SK-N-SH (cell line): ENCODE data around the gene PRKN. TPM values are rescaled to one million over a fixed set of nuclear protein-coding genes. Genes with fewer than 3 reads are reported as not detected.

Experiments
- CTCF ChIA-PET: fragments of 300-600, 350-600 bp; formaldehyde crosslinking; extraction: SDS; loops from one replicate; lab custom pipeline; 2021; lab: Yijun Ruan, JAX
- POLR2A ChIA-PET: fragments of 350-600 bp; sonication (Branson Sonifier 250); formaldehyde crosslinking; extraction: SDS; loops from one replicate; lab custom pipeline; 2020; ENCODE audit warnings: antibody characterized with exemption, inconsistent platforms; lab: Yijun Ruan, JAX
- DNase-seq: peaks from one replicate; pipeline ENCODE4 v3.0.0; 2012
- H2AFZ ChIP-seq: fragments of 200-600 bp; sonication (generic); 2 replicates; pipeline ENCODE4 v1.8.1; 2016; ENCODE audit warnings: antibody characterized with exemption, mild to moderate bottlenecking, low read depth
- H3F3A ChIP-seq: fragments of 200-600 bp; sonication (generic); replicated peaks from 2 replicates; pipeline ENCODE3; 2016; ENCODE audit warnings: antibody characterized with exemption, mild to moderate bottlenecking; ENCODE audit not compliant: insufficient read depth
- H3K27ac ChIP-seq, 2 experiments: fragments of 200-500 bp in 1 of 2; fragments of 200-600 bp in 1 of 2; sonication (Bioruptor generic) in 1 of 2; sonication (generic), shearing (Covaris generic) in 1 of 2; 2 replicates each; pipeline versions ENCODE4 v1.5.1 to v1.6.1; 2014 to 2016; ENCODE audit warnings: low read depth in 2 of 2, inconsistent platforms in 1 of 2, low read length in 1 of 2, mild to moderate bottlenecking in 1 of 2, mixed read lengths in 1 of 2
- H3K27me3 ChIP-seq: fragments of 200-600 bp; sonication (generic), shearing (Covaris generic); 2 replicates; pipeline ENCODE4 v1.6.1; 2016; ENCODE audit warnings: mixed run types; ENCODE audit not compliant: insufficient read depth
- H3K36me3 ChIP-seq, 2 experiments: fragments of 200-500 bp in 1 of 2; fragments of 200-600 bp in 1 of 2; sonication (Bioruptor generic) in 1 of 2; sonication (generic) in 1 of 2; replicated peaks in 1 of 2; 2 replicates each; pipeline versions ENCODE3 to v1.5.1; 2014 to 2016; ENCODE audit warnings: low read length in 1 of 2, mild to moderate bottlenecking in 1 of 2; ENCODE audit not compliant: insufficient read depth in 2 of 2, control insufficient read depth in 1 of 2
- H3K4me1 ChIP-seq, 2 experiments: fragments of 200-500 bp in 1 of 2; fragments of 200-600 bp in 1 of 2; sonication (Bioruptor generic) in 1 of 2; sonication (generic), shearing (Covaris generic) in 1 of 2; 2 replicates each; pipeline versions ENCODE4 v1.5.1 to v1.6.1; 2014 to 2016; ENCODE audit warnings: low read depth in 1 of 2, low read length in 1 of 2, mixed run types in 1 of 2; ENCODE audit not compliant: insufficient read depth in 2 of 2, control insufficient read depth in 1 of 2
- H3K4me2 ChIP-seq: fragments of 200-600 bp; sonication (generic), shearing (Covaris generic); 2 replicates; pipeline ENCODE4 v1.6.1; 2017; ENCODE audit warnings: mixed run types
- H3K4me3 ChIP-seq, 2 experiments: fragments of 200-500 bp in 1 of 2; fragments of 200-600 bp in 1 of 2; sonication (Bioruptor generic) in 1 of 2; sonication (generic), shearing (Covaris generic) in 1 of 2; 2 replicates each; pipeline versions ENCODE4 v1.5.1 to v1.8.1; 2014 to 2016; ENCODE audit warnings: low read depth in 2 of 2, inconsistent platforms in 1 of 2, low read length in 1 of 2, mild to moderate bottlenecking in 1 of 2, mixed read lengths in 1 of 2, moderate library complexity in 1 of 2
- H3K79me2 ChIP-seq: fragments of 200-600 bp; sonication (generic); 2 replicates; pipeline ENCODE4 v1.8.1; 2017; ENCODE audit warnings: mild to moderate bottlenecking; ENCODE audit not compliant: insufficient read depth
- H3K9ac ChIP-seq: fragments of 200-600 bp; sonication (generic); 2 replicates; pipeline ENCODE4 v1.6.1; 2017; ENCODE audit warnings: mixed run types
- H3K9me2 ChIP-seq: fragments of 200-600 bp; sonication (generic); 2 replicates; pipeline ENCODE4 v1.6.1; 2017; ENCODE audit warnings: mixed run types
- H3K9me3 ChIP-seq: fragments of 200-600 bp; sonication (generic); 2 replicates; pipeline ENCODE4 v1.6.1; 2017; ENCODE audit warnings: mixed run types, mild to moderate bottlenecking, moderate library complexity
- H4K20me1 ChIP-seq: fragments of 200-600 bp; sonication (generic); 2 replicates; pipeline ENCODE4 v1.6.1; 2017; ENCODE audit warnings: mild to moderate bottlenecking, mixed run types; ENCODE audit not compliant: insufficient read depth
- CHD2 ChIP-seq: fragments of 150-350 bp; IDR thresholded peaks from 2 replicates; pipeline ENCODE4 v1.6.1; 2018; ENCODE audit warnings: low read length; ENCODE audit not compliant: partially characterized antibody
- ELF1 ChIP-seq: IDR thresholded peaks from 2 replicates; pipeline ENCODE4 v1.4.0; 2012
- EP300 ChIP-seq, 2 experiments: IDR thresholded peaks; 2 replicates each; pipeline versions ENCODE4 v1.4.0 to v1.6.1; 2012; ENCODE audit warnings: borderline replicate concordance in 1 of 2, low read depth in 1 of 2, low read length in 1 of 2
- EZH2phosphoT487 ChIP-seq: fragments of 200-600 bp; sonication (generic); IDR thresholded peaks from 2 replicates; pipeline ENCODE4 v1.6.1; 2017; ENCODE audit warnings: low read depth, mixed run types, mild to moderate bottlenecking, antibody characterized with exemption, moderate library complexity, borderline replicate concordance
- GATA2 ChIP-seq: sonication (generic); formaldehyde crosslinking; IDR thresholded peaks from 2 replicates; pipeline ENCODE4 v1.5.0; 2020; ENCODE audit warnings: mild to moderate bottlenecking, missing genetic modification reagents
- RCOR1 ChIP-seq: fragments of 150-350 bp; IDR thresholded peaks from 2 replicates; pipeline ENCODE4 v1.6.1; 2017; ENCODE audit warnings: antibody characterized with exemption, low read length
- RFX5 ChIP-seq: IDR thresholded peaks from 2 replicates; pipeline ENCODE4 v1.6.1; 2012; ENCODE audit warnings: mild to moderate bottlenecking, improper control_type of control experiment, low read length
- WGBS: methylation state at CpG from one replicate; pipeline ENCODE4 v1.1.6; 2017; ENCODE audit warnings: low lambda C conversion rate; 5-methylcytosine and 5-hydroxymethylcytosine counted together
- polyA plus RNA-seq, 3 experiments: library from polyadenylated mRNA; depleted of rRNA; stranded (reverse); fragments of >200 nt; gene quantifications; 2 replicates each; pipeline ENCODE4 v1.2.3, GENCODE V29; 2012
- TF ChIP-seq, protein P1 (sequence below): IDR thresholded peaks from 2 replicates; pipeline ENCODE4 v1.6.1; 2012; ENCODE audit warnings: mild to moderate bottlenecking, low read depth, low read length, moderate library complexity
- TF ChIP-seq, protein P2 (sequence below): fragments of 200-600 bp; sonication (generic); IDR thresholded peaks from 2 replicates; pipeline ENCODE4 v1.6.1; 2017; ENCODE audit warnings: antibody characterized with exemption, mild to moderate bottlenecking, moderate library complexity

Gene PRKN
- polyA plus RNA-seq, 1 of the 3 experiments (the other 2 are of a cell fraction): 0.76 TPM

DNA sequence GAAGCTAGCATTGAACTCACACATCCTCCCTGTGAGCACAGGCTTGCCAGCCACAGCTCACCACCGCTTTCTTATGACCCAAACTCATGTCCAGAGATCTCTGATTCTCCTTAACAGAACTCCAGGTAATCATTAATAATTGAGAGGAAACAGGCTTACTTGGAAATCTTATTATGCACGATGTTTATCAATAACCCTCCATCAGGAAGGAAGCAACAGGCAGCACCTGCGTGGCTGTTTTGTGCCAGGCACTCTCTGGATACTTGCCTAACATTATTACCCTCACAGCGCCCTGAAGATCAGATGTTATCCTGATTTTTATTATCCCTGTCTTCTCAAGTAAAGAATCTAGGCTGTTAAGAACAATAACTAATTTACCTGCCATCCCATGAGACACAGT lies 306.6 kb downstream of the PRKN start:
- ChIA-PET POLR2A (interaction anchor here (0.9 to 1.2 kb wide), 2 partner anchors 112 to 117 kb away, joined by 3 read pairs; no protein-coding TSS in a partner anchor), CTCF (interaction anchor here (1.3 to 1.4 kb wide), 2 partner anchors 11 to 21 kb away, joined by 3 to 4 read pairs; no protein-coding TSS in a partner anchor)
- Histone ChIP-seq H3K4me3 (no peak overlapping the region), H4K20me1 (no peaks in the 10 kb centered on the region), H3K4me2 (no peak overlapping the region), H3K9ac (no peak overlapping the region), H3K36me3 (no peaks in the 10 kb centered on the region), H2AFZ (no peak overlapping the region), H3K9me3 (no peaks in the 10 kb centered on the region), H3K27ac (peak overlapping the region in 1 of 2 experiments; percentile 47; a peak in 1 of 4 replicates), H3K79me2 (no peaks in the 10 kb centered on the region), H3K27me3 (no peaks in the 10 kb centered on the region)
- 15% methylated on average over 4 of the region's 4 CpGs for WGBS
- peak; percentile 19 for DNase-seq
- peak; percentile 27 for TF ChIP-seq CHD2
- TF ChIP-seq ELF1: no peak
- TF ChIP-seq, protein P1, sequence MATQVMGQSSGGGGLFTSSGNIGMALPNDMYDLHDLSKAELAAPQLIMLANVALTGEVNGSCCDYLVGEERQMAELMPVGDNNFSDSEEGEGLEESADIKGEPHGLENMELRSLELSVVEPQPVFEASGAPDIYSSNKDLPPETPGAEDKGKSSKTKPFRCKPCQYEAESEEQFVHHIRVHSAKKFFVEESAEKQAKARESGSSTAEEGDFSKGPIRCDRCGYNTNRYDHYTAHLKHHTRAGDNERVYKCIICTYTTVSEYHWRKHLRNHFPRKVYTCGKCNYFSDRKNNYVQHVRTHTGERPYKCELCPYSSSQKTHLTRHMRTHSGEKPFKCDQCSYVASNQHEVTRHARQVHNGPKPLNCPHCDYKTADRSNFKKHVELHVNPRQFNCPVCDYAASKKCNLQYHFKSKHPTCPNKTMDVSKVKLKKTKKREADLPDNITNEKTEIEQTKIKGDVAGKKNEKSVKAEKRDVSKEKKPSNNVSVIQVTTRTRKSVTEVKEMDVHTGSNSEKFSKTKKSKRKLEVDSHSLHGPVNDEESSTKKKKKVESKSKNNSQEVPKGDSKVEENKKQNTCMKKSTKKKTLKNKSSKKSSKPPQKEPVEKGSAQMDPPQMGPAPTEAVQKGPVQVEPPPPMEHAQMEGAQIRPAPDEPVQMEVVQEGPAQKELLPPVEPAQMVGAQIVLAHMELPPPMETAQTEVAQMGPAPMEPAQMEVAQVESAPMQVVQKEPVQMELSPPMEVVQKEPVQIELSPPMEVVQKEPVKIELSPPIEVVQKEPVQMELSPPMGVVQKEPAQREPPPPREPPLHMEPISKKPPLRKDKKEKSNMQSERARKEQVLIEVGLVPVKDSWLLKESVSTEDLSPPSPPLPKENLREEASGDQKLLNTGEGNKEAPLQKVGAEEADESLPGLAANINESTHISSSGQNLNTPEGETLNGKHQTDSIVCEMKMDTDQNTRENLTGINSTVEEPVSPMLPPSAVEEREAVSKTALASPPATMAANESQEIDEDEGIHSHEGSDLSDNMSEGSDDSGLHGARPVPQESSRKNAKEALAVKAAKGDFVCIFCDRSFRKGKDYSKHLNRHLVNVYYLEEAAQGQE: no peak
- TF ChIP-seq EZH2phosphoT487: no peak
- peak; percentile 61; the same call in 1 of the 2 replicates for TF ChIP-seq GATA2
- TF ChIP-seq, protein P2, sequence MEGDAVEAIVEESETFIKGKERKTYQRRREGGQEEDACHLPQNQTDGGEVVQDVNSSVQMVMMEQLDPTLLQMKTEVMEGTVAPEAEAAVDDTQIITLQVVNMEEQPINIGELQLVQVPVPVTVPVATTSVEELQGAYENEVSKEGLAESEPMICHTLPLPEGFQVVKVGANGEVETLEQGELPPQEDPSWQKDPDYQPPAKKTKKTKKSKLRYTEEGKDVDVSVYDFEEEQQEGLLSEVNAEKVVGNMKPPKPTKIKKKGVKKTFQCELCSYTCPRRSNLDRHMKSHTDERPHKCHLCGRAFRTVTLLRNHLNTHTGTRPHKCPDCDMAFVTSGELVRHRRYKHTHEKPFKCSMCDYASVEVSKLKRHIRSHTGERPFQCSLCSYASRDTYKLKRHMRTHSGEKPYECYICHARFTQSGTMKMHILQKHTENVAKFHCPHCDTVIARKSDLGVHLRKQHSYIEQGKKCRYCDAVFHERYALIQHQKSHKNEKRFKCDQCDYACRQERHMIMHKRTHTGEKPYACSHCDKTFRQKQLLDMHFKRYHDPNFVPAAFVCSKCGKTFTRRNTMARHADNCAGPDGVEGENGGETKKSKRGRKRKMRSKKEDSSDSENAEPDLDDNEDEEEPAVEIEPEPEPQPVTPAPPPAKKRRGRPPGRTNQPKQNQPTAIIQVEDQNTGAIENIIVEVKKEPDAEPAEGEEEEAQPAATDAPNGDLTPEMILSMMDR: no peak
- peak in 1 of 2 experiments; percentile 84; a peak in 1 of 4 replicates for TF ChIP-seq EP300 (IDR thresholded peaks at IDR 0.05; ENCODE audit: borderline replicate concordance in 1 of 2, low read depth in 1 of 2, low read length in 1 of 2)
- no peak for TF ChIP-seq RFX5
- TF ChIP-seq RCOR1: peak; percentile 74; the same call in 1 of the 2 replicates
- TF ChIP-seq, all 33 proteins: peak for 4
- H3K4me1 ChIP-seq: peaks cover 0 to 10% of the 10 kb centered on the region in 2 experiments; a peak in 2 of 4 replicates
- no peaks in the 10 kb centered on the region for H3F3A ChIP-seq
- no peaks in the 10 kb centered on the region for H3K9me2 ChIP-seq
